NCI-H2107 (cell line): Measurements from ENCODE around the gene SRSF3.
"Not testable (repeated sequence)": the region's sequence is repeated elsewhere in the genome, so short reads cannot be mapped to it uniquely, and the experiment has no call there.

Experiments used
- DNase-seq: peaks from one replicate; lab custom pipeline; 2025; lab: John Stamatoyannopoulos, UW

Gene SRSF3

GRCh38 chr6:36594029-36594815 is at the start of gene SRSF3:
Gene SRSF3, plus strand, starts transcription at chr6:36594362. Its CDS starts 2,401 bp downstream, at chr6:36596763.
- peak; percentile 88 for DNase-seq

DNA sequence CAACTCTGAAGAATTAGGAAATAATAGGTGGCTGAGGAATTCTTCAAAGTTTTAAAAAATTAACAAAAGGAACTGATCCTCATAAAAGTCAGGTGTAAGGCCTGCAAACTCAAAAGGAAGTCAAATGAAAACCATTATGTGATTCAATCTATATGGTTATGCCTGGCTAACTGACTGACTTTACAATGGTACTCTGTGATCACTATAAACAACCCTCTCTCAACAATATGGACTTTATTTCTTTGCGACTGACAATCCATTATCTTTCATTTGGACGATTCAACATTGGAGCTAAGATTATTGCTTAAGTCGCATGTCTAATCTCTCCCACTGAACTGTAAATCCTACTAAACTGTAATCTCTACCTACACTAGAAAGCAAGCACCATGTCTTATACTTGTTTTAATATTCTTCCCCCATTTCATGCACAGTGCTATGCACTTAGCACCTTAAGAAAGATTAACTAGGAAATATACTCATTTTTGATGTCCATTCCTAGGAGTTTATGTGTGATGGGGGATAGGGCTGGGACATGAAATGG is 48.3 kb upstream of the SRSF3 start:
- no peak for DNase-seq

- DNase-seq, result no peak
Measured at GRCh38 chr6:36546308-36546919, 47.7 kb upstream of the SRSF3 start.

- peak; percentile 60 for DNase-seq
Measured at GRCh38 chr6:36546920-36547645, 47.1 kb upstream of the SRSF3 start, which contains the start of gene STK38. Gene STK38, minus strand, starts transcription at chr6:36547479. Its CDS starts 7,277 bp downstream, at chr6:36540202.

DNA sequence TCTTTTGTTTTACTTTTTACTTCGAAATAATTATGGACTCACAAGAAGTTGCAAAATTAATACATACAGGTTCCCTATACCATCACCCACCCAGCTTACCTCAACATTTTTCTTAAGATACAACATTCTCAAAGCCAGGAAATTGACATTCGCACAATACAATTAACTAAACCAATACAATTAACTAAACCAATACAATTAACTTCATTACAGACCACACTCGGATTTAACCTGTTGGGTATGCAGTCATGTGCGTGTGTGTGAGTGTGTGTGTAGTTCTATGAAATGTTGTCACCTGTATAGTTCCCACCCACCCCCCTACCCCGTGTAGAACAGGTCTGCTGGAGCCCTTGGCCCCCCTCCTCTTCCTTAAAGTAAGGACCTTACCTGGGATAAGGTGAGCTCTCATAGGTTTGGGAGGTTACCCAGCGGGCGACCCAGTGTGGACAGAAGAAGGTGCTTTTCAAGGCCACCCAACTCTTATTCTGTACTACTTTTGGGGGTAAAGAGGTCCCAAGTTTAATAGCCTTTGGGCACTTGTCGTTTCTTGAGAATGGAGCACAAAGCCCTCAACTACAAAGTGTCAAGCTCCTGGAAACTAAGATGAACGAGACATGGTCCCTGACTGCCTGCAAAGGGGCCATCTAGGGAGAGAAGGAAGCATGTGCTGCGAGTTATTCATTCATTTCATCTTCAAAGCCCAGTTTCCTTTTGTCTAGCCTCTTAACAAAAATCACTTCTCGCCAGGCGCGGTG is 46.3 kb upstream of the SRSF3 start:
- DNase-seq, result no peak

DNA sequence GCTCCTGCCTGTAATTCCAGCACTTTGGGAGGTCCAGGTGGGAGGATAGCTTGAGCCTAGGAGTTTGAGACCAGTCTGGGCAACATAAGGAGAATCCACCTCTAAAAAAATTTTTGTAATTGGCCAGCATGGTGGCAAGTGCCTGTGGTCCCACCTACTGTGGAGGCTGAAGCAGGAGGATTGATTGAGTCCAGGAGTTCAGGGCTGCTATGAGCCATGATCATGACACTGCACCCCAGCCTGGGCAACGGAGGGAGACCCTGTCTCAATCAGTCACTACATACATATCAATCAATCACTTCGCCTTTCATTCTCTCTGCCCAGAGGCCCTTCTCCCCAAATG is 45.8 kb upstream of the SRSF3 start:
- no peak for DNase-seq

GRCh38 chr6:36550473-36551000 is 43.6 kb upstream of the SRSF3 start:
- no peak for DNase-seq

DNA sequence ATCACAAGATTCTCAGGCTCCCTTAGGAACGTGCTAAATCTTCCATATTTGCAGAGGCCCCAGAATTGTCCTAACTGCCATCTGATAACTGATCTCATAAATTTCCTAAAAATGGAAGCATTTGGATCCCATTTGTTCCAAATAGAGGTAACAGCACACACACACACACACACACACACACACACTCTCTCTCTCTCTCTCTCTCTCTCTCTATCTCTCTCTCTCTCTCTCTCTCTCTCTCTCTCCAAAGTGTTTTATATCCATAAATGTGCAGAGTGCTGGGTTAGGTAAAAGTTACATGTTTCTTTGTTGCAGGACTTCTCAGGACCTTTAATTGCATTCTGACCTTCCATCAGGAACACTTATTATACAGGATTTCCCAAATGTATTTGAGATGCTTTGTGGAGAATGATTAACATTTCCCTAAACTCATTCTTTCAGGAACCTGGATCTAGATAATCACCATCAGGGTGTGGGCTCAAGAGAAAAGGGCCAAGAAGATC is 38.4 kb upstream of the SRSF3 start:
- no peak for DNase-seq

- DNase-seq, result no peak
Measured at GRCh38 chr6:36556281-36556680, 37.9 kb upstream of the SRSF3 start.

GRCh38 chr6:36559011-36559793 is 35.0 kb upstream of the SRSF3 start:
- no peak for DNase-seq

DNA sequence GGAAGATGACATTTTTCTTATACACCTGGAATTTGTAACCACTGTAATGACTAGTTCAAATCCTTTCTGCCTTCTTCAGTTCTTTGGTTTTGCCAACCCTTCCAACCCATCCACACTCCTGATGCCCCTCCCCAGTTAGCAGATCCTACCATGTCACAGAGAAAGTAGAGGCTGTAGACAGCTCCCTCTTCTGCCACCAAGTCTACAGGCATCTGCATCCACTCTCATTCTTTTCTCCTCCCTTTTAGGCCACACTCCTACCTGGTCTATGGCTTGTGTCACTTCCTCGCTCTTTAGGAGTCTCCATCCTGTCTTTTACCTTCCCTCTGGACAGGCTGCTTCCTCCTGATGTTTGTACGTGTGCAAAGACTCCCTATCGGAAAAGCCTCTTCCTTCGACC is 33.3 kb upstream of the SRSF3 start:
- no peak for DNase-seq

DNA sequence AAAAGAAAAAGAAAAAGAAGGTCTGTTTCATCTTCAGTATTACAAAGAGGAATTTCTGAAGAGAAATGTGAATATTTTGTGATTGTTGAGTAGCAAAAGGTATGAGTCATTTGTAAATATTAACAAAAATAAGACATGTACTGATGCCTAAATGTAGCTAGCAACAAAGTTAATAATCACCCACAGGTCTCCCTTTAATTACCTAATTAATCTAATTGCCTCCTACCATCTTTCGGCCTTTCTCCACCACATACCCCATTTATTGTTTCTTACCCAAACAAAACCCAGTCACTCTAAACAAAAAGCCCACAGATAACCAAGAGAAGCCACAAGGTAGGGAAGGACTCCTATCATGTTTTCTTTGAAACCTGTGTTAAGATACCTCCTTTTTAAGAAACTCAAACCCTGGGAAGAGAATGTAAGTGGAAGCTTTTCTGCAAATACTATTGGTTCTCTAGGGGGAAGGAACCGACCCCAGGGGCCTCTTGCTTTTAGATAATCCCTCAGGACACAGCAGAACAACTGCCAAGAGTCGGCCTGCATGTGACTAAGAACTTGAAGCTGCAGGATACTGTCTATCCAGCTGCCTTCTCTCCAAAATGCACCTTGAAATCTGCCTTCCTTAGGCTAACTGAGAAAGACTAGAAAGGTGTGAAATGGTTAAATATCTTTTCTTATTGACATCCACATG is 30.8 kb upstream of the SRSF3 start:
- DNase-seq, result no peak

GRCh38 chr6:36563928-36564284 is 30.3 kb upstream of the SRSF3 start:
- no peak for DNase-seq

DNA sequence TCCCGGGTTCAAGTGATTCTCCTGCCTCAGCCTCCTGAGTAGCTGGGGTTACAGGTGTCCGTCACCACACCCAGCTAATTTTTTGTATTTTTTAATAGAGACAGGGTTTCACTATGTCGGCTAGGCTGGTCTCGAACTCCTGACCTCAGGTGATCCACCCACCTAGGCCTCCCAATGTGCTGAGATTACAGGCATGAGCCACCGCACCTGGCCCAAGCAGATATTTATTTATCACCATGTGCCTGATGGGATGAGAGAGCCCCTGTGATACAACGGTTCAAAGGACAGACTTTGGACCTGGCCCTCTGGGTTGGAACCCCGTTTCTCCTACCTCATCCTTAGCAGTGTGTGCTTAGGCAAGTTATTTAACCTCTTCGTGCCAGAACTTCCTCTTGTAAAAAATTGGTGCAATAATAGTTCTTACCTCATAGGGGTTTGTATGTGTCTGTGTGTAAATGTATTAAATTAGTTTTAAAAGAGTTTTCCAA is 27.7 kb upstream of the SRSF3 start:
- no peak for DNase-seq

DNA sequence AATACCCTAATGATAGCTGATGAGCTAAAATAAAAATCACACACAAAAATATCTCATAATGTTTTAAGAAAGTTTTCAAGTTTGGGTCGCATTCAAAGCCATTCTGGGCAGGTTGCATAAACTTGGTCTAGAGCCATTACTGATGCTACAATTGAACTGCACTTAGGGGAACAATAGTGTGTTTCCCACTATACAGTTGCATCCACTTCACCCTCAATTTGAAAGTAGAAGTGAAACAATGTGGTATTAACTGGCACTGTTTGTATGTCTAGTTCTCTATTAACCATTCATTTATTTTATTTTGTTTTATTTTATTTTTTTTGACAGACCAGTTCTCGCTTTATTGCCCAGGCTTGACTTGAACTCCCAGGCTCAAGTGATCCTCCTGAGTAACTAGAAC is 23.9 kb upstream of the SRSF3 start:
- DNase-seq, result no peak

- no peak for DNase-seq
Measured at GRCh38 chr6:36571122-36572043, 22.8 kb upstream of the SRSF3 start.

DNA sequence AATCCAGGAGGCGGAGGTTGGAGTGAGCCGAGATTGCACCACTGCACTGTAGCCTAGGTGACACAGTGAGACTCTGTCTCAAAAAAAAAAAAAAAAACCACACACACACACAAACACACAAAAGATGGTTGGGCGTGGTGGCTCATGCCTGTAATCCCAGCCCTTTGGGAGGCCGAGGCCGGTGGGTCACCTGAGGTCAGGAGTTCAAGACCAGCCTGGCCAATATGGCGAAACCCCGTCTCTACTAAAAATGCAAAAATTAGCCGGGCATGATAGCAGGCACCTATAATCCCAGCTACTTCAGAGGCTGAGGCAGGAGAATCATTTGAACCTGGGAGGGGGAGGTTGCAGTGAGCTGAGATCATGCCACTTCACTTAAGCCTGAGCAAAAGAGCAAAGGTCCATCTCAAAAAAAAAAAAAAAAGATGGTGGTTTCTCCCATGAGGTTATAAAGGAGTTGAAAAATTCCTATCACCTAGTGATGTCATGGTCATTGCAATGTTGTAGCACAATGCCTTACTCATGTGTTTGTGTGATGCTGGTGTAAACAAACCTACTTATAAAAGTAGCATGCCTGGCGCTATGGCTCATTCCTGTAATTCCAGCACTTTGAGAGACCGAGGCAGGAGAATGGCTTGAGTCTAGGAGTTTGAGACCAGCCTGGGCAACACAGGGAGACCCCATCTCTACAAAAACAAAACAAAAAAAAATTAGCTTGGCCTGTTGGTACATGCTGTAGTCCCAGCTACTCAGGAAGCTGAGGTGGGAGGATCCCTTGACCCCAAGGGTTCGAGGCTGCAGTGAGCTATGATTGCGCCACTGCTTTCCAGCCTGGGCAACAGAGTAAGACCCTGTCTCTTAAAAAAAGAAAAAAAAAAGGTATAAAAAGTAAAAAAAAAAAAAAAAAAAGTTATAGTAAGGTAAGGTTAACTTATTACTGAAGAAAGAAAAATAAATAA is 21.5 kb upstream of the SRSF3 start:
- DNase-seq, result not testable (repeated sequence)

DNA sequence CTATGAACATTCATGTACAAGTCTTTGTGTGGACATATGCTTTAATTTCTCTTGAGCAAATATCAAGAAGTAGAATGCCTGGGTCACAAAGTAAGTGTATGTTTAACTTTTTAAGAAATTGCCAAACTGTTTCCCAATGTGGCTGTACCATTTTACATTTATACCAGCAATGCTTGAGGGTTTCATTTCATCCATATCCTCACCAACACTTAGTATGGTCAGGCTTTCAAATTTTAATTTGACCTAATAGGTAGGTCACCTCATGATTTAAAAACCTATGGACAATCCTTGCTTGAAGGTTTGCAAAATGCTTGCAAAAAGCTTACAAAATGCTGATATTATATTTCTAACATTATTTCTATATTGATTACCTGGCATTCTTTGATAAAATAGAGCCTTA is 19.5 kb upstream of the SRSF3 start:
- DNase-seq, result no peak
